HCEC 1CT (cell line): Measurements from ENCODE around the gene RBM47.
"Not testable (repeated sequence)": the region's sequence is repeated elsewhere in the genome, so short reads cannot be mapped to it uniquely, and the experiment has no call there.

ENCODE experiments used
- DNase-seq: peaks from one replicate; pipeline ENCODE4 v3.0.0-alpha.2; 2017

Gene RBM47

DNA sequence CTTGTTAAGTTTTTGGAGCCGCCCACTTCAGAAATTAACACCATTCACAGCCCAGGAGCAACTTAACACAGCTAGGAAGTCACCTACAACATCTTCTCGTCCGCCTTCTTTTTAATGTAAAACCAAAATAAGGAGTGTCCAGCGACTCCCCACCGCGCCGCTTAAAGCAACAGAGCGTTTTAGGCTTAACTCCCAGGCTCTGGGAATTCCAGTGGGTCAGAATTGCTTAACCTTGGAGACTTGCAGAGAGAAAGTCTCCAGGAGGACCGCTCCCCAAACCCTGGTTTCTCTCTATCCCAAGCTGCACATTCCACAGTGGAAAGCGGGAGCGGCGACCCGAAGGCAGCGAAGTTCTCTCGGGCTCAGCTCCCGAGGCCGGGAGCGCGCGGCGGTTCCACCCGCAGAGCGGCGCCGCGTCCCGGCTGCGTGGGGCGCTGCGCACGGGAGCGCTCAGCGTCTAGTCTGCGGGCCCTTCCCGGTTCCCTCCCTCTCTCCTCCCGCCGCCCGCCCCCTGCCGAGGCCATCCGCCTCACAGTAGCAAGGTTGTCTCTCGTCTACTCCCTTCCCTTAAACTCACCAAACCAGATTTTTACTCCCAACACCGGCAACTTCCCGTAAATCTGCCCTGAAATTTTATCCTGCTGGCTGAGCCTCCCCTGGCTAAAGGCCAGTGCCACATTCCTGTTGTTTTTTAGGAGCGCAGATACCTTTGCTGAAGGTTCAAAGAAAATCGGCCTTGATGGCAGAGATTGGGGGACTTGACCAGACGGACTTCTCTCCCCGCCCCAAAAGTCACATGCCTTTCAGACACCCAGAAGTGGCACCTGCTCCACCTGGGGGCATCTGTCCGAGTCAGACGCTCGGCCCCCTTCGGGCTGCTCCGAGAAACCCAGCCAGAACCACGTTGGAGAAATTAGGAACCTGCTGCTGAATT, at the start of gene RBM47:
TSS of gene RBM47 (minus strand) at position 464 of the 934 bp plus-strand sequence. CDS start 190,971 bp downstream, outside the sequence.
- peak; percentile 31 for DNase-seq

DNA sequence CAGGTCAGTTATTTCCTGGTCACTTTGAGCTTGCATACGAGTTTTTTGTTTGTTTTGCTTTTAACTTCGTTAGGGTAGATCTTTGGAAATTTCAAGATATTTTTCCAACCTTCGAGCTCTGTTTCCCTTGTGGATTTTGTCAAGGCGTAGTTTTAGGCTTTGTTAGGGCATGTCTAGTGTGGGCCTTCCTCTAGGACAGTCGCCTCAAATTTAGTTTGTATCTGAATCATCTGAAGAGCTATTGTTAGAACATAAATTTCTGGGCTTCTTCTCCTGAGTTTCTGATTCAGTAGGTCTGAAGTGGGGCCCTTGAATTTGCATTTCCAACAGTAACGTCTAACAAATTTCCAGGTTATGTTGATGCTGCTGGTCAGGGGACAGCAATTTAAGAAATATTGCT, 48.8 kb upstream of the RBM47 start:
- no peak for DNase-seq

GRCh38 chr4:40675166-40675565, 45.5 kb upstream of the RBM47 start:
- no peak for DNase-seq

DNA sequence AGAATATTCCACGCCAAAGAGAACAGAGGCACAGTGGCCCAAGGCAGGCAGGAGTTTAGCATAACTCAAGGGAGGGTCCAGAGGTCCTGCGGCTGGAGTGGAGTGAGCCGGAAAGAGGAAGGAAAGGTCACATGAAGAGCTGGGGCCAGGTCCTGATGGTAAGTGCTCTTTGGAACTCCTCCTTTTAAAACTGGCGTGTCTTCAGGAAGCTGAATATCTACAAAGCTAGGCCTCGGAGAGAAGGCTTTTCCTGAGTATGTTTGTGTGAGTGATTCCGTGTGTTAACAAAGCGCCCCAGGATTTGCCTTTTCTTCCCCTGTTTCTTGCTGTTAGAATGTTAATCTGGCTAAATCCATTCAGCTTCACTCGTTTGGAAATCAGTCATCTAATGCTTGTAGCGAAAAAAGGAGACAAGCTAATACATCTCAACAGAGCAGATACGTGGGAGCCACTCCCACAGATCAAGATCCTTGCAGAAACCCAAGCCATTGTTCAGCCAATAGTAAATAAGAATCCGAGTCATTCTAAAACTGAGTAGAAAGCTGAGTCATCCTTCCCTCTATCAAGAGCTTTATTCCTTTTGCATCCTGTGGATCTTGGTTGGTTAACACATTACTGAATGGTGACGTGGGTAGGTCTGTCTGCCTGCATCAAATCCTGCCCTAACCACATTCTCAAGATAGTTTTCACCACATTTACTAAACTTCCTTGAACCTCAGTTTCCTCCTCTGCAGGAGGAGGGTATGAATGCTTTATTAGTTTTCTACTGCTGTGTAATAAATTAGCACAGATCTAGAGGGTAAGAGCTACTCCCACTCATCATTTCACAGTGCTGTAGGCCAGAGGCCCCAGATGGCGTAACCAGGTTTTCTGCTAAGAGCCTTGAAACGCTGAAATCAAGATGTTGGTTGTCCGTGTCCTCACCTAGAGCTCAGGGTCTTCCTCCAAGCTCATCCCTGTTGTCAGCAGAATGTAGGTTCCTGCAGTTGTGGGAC, 43.2 kb upstream of the RBM47 start:
- peak; percentile 95 for DNase-seq

DNA sequence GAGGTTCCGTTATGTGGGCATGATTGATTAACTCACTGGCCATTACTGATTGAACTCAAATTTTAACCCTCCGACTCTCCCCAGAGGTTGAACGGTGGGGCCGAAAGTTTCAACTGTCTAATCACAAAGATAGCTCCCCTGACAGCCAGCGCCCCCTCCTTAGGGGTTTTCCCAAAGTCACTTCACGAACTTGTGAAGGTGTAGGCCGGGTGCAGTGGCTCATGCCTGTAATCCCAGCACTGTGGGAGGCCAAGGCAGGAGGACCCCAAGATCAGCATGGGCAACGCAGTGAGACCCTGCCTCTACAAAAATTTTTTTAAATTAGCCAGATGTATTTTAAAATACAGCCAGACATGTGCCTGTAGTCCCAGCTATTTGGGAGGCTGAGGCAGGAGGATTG, 39.8 kb upstream of the RBM47 start:
- no peak for DNase-seq

DNA sequence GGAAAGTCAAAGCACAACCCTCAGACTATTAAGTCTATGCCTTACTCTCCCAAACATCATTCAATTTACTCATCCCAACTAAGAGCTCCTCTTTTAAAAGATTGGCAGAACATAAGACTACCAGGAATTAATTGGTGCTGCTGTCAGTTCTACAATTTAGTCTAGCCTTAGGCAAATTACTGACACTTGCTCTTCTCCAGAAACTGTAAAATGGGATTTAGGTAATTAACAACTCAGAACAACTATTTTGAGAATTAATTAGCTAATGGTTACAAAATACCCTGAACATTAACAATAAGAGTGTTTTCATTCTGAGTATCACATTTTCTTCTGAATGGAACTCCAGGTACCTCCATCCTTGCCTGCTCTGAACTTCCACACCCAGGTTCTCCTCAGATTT, 36.2 kb upstream of the RBM47 start:
- no peak for DNase-seq

DNA sequence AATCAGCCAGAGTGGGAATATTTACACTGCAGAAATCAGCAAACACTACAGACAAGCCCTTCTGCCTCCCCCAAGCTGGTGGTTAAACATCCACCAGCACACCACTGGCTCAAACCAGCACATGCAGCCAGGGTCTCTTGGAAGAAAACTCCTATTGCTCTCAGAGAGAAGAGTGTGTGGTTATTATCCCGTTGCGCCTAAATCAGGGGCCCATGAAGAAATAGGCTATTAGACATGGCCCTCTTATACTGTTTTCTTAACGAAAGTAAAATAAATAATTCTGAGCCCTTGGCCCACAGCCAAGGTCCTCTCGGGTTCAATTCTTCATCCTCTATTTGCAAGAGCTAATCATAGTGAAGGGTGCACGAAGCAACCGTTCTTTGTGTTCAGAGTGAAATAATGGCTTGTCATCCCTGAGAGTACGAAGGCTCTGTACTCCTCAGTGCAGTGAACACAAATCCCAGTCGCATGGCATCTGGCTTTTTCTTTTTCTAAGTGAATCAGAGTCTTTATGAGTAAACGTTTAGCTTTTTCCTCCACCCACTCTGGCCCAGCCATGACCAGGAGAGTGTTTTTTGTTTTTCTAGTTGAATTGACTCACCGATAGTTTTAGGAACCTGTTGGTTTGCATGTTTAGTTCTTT, 33.4 kb upstream of the RBM47 start:
- DNase-seq: peak; percentile 57

GRCh38 chr4:40661803-40662202, 32.1 kb upstream of the RBM47 start:
- DNase-seq: no peak

DNA sequence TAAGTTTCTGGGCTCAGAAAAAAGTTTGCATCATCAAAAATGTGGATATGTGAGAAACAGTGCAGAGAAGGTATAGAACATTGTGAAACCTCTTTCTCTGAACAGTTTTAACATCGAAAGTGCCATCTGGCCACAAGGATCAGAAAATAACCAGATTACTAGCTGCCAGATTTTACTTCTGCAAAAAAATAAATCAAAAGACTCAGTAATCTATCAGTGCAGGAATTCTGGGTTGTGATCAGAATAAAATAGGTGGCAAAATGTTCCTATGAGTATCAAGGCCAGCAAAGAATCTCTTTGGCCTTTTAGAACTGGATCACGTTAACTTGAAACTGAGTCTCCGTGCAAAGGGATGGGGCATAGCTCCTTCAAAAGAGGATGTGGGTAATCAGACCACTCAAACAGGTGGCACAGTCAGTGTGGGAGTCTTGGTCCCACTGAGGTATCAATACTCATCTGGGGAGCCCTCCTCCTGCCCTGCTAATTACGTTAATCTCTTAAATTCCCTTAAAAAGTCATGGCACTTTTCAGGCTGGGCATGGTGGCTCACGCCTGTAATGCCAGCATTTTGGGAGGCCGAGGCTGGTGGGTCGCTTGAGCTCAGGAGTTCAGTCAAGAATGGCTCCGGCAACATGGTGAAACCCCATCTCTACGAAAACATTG, 26.7 kb upstream of the RBM47 start:
- no peak for DNase-seq

GRCh38 chr4:40651280-40651679, 21.6 kb upstream of the RBM47 start:
- DNase-seq: no peak

DNA sequence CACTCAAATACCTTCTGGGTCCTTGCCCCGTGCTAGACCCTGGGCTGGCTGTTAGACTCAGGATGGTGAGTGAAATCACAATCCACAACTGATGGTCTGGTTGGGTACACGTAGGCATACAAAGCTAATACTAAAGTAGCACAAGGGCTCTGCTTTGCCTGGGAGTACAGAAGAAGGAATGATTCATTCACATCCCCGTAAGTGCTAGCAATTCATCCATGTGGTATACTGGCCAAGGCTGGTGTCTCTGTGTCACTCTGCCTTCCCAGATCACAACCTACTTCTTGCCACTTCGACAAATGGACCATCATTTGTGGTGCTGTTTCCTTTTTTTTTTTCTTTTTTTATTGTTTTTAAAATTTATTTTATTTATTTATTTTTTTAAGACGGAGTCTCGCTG, 19.7 kb upstream of the RBM47 start:
- DNase-seq: no peak

DNA sequence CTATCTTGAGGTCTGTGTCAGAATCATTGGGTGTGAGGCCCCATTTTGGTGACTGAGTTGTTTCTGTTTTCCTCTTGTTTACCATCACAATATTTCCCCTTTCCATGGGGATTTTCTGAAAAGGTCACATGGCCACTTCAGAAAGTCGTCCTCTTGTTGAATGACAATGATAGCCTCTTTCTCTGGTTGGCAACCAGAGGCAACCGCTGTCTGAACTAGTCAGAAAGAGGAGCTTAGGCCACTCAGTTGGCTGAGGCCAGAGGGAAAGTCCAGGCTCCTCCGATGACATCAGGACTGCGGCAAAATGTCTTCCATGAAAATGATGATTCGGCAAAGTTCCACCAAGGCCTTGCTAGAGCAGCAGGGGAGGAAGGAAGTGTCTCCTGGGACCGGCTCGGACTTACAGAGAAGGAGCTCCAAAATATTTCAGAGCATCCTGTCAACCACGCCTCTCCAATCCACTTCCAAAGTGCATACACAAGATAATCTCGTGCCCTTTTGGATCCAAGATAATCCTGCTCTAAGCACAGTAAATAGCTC, 19.1 kb upstream of the RBM47 start:
- DNase-seq: no peak

DNA sequence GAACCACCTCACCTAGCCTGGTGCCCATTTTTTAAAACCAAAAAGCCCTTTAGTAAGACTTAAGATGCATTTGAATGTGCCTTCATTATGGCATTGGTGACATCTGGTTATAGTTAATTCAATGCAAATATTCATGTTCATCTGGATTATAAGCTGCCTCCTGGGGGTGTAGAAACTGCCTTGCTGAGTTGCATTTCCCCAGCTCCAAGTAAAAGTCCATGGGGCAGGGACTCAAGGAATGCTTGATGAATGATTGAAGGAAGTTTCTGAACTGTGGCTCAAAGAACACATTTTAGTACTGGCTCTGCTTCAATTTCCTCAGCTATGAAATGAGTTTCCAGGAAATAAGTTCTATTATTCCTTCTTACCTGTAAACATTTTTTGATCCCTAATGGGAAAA, 18.5 kb upstream of the RBM47 start:
- no peak for DNase-seq

- no peak for DNase-seq
Observed at GRCh38 chr4:40645586-40645985, 15.9 kb upstream of the RBM47 start.

DNA sequence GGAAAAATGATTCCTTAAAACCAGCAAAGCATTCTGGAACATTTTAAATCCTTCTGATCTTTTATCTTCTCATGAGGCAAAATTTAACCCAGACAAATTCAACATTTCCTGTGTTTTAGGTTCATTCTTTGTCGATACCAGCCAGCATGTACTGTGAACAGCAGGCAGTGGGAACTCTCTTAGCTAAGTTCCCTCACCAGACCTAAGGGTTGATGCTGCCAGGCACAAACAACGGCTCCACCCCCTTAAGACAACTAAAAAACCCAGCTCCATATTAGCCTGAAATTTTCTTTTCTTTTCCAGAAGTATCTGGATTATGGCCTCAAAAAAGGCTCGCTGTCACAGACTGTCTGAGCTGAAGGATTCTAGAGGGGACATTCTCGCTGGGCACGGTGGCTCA, 2.4 kb upstream of the RBM47 start:
- DNase-seq: no peak

DNA sequence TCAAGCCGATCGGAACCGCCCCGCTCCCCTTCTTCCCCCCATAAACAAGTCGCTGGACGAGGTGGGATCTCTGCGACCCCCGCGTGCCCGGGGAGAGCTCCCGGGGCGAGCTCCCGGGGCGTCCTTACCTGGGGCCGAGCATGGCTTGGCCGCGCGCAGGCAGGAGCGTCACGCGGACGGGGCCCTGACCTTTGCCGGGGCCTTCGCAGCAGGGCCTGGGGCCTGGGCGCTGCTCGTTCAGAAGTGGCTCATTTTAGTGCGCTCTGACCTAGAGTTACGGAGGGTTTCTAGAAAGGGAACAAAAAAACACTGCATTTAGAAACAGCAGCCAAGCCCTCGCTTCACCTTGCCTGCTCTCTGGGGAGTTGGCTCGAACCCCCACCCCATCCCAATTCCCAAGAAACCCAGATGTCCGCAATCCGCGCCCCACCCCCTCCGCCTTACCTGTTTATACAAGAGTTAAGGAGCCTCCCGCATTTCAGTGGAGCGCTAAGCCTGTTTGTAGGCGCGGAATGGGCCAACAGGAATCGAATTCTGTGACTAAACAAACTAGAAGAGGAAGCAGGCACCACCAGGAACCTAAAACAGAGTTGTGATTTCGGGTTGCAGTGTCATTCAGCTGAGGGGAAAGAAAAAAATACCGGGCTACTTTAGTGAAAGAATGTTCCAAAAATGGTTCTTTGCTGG, 814 bp upstream of the RBM47 start:
- DNase-seq: no peak

- no peak for DNase-seq
Observed at GRCh38 chr4:40628888-40629287, 776 bp downstream of the RBM47 start.

DNA sequence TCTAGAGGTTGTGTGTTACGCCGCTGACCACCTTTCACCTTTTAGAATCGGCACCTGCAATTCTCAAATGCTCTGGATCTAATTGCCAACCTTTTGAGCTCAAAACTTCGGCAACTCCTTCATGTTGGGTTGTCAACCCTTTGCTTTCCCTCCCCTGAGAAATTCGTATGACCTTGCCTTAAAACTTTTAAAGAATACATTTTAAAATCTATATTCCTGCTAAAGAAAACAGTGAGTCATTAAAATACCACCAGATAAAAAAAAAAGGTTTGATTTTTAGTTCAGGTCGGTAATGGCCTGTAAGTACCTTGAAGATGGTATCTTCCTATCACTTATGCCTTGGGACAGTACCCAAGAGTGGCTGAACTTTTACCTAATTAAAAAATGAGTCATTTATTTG, 1.3 kb downstream of the RBM47 start:
- DNase-seq: not testable (repeated sequence)

DNA sequence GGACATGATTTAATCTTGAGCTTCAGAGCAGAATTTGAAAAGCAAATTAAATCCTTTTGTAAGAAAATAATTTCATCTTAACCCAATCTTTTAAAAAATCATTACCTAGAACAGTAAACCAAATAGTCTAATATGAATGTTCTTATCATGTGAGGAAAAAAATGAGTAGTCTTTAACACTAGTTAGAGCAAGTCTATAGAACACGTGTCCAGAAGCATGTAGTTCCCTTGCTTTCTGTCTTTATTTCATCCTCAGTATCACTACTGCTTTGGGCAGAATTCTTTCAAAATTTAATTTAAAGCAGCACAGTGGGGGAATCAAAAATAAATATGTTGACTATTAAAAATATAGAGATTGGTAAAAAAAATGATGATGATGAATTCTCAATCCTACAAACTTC, 2.1 kb downstream of the RBM47 start:
- no peak for DNase-seq

GRCh38 chr4:40626183-40626990, 3.3 kb downstream of the RBM47 start:
- no peak for DNase-seq

- DNase-seq: no peak
Observed at GRCh38 chr4:40623707-40624106, 6.0 kb downstream of the RBM47 start.
